ENCODE data around the gene REN.

Gene REN

DNA sequence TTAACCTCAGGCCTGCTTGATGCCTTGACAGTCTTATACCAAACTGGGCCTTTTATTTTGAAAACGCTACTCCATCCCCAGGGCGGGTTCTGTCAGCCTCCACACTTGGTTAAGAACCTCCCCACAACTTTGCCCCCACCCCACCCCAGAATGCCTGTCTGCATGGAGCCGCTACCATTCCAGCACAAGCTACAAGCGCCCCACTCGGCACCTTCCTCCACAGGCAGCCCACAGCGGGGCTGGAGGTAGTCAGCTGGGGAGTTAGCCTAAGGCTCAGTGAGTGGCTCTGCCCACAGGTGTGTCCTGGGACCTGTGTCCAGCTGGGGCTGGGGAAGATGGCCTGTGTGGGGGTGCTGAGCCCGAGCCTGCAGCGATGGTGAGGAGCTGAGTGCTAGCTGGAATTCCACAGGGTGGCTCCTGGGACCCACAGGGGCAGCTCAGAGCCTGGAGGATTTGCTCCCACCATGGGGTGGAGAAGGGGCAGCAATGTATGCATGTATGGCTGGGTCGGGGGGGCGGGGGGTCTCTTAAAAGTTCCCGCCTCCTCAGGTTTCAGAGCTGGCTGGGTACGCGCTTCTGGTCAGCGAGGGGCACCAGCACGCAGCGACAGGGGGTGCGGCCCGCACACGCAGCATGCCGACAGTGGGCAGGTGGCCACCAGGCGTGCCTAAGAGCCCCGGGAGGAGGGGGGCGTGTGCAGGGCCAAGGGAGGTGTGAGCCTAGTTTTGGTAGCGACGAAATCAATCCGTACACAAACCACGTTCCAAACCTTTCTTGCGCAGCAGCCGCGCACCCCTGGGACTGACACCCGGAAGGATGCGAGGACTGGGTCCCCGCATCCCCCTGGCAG, 15.2 kb downstream of the REN start:
- Mint-ChIP-seq H3K4me3 (peak overlapping the region; percentile 63), H3K27ac (no peak overlapping the region), H3K36me3 (peaks cover 5% of the 10 kb centered on the region), H3K9me3 (no peaks in the 10 kb centered on the region), H3K4me1 (peaks cover 6% of the 10 kb centered on the region)
- no peak for DNase-seq (ENCODE audit: low spot score in 2 of 2)
- peak; percentile 4 for ATAC-seq

DNA sequence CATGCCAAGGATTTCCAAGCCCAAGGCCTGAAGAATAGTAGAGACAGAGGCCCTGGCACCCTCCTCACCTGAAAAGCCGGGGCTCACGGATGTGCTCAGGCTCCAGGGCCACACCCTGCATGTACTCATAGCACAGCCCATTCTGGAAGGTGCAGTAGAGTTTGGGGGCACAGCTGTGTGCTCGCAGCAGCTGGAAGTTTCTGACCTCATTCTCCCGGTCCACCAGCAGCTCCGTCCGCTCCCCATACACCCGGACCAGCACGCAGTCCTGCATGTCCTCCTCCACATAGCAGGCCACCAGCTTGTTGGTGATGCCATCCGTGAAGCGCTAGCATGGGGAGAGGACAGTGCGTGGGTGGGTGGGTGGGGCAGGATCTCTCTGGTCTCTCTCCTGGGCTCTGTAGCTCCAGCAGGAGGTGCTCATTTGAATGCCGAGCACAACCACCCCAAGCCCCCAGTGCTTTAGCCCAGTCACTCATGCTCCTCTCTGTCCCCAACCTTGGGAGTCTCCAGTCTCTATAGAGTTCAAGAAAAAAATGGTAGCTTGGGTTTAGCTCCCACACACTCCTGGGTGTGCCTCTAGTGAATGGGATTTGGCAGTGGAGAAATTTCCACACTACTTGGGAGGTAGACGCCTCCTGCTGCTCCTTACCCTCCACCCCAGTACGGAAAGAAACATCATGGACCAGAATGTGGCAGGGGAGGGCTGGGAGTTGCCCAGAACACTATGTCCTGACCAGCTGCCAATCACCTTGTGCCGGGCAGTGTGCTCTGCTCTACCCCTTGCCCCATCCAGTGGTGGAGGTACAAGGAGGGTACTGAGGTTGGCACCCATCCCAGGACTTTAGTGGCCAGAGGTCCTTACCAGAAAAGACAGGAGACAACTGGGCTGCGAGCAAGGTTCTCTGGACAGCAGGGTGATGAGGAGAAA, 16.2 kb downstream of the REN start:
- Mint-ChIP-seq H3K9me3 (no peaks in the 10 kb centered on the region), H3K4me1 (peaks cover 6% of the 10 kb centered on the region), H3K4me3 (peak overlapping the region; percentile 63), H3K27ac (no peak overlapping the region), H3K36me3 (peaks cover 5% of the 10 kb centered on the region)
- ATAC-seq, result no peak
- no peak for DNase-seq (ENCODE audit: low spot score in 2 of 2)

DNA sequence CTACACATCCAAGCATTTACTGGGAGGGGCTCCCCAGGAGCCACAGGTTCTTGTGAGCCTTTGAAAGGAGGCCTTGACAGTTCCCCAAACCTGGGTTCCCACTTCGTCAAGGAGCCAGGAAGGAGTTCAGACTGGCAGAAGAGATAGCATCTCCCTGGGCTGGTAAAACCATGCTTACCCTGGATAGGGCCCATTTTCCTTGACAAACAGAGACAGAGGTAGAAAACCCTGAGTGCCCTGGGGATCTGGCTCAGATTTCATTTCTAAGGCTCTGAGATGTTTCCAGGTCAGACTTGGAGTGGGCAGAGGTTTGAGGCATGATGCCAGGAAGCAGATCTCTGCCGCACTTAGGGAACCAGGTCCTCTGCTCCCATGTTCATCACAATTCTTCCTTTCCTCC, 17.0 kb downstream of the REN start:
- H3K27ac Mint-ChIP-seq, result no peak overlapping the region
- H3K4me1 Mint-ChIP-seq, result peaks cover 6% of the 10 kb centered on the region
- H3K4me3 Mint-ChIP-seq, result no peak overlapping the region
- peaks cover 5% of the 10 kb centered on the region for H3K36me3 Mint-ChIP-seq
- no peaks in the 10 kb centered on the region for H3K9me3 Mint-ChIP-seq
- DNase-seq (ENCODE audit: low spot score in 2 of 2) (no peak), ATAC-seq (no peak)

DNA sequence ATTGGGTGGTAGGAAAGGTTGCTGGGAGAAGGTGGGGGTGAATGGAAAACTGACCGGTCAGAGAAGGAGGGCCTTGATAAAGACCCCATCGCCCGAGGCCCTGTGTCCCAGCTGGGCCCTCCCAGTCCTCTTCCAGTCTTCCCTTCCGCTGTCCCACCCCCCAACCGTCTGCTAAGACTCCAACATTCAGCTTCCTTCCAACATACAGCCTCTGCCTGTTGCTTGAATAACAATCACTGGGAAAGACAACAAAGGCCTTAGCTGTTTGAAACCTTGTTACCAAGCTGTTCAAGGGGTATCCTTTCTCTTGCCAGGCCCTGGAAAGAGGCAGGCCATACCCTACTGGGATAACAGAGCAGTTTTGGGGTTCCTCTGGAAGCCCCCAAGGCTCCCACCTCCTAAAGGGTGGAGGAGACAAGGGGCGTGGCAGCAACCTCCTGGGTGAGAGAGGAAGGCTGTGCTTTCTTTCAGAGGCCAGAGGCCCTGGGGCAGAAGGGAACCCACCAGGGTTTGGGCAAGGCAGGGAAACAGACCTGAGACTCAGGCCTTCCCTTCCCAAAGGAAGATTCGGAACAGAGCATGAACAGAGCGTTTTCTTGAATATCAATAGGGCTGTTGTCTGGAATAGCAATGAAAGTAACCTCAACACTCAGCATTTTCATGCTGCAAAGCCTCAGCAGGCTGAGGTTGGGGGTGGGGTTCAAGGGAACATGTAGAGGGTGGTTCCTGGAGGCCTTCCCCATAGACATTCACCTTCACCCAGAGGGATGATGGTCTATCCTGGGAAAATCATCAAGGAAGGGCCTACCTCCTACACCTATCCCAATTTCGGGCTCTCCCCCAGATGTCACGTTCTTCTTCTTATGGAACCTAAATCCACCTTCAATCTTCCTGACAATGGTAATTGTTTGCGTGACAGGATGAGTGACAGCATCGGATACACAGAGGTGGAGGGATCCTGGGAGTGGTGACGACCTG, 18.4 kb downstream of the REN start:
- Mint-ChIP-seq H3K9me3 (no peaks in the 10 kb centered on the region), H3K4me3 (no peak overlapping the region), H3K4me1 (peaks cover 5% of the 10 kb centered on the region), H3K27ac (no peak overlapping the region), H3K36me3 (peaks cover 5% of the 10 kb centered on the region)
- DNase-seq (ENCODE audit: low spot score in 2 of 2), result no peak
- no peak for ATAC-seq

DNA sequence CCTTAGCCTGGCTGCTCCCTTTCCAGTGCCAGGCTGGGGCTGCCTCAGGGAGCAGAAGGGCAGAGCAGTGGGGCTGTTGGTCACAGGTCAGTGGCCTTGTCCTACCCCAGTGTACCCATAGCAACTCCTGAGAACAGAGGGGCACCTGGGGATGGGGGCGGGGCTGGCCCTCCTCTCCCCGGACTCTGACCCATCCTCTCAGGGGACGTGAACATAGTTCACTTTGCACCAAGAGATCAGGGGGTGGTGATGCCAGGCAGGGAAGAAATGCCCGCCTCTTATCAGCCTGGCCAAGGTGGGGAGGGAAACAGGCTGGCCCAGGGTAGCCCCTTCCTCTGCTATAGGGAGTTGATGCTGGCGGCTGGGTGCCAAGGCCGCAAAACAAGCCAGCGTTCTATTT, 19.2 kb downstream of the REN start:
- Mint-ChIP-seq H3K9me3 (no peaks in the 10 kb centered on the region), H3K4me3 (no peak overlapping the region), H3K36me3 (peaks cover 5% of the 10 kb centered on the region), H3K27ac (no peak overlapping the region), H3K4me1 (no peaks in the 10 kb centered on the region)
- no peak for ATAC-seq
- no peak for DNase-seq (ENCODE audit: low spot score in 2 of 2)

DNA sequence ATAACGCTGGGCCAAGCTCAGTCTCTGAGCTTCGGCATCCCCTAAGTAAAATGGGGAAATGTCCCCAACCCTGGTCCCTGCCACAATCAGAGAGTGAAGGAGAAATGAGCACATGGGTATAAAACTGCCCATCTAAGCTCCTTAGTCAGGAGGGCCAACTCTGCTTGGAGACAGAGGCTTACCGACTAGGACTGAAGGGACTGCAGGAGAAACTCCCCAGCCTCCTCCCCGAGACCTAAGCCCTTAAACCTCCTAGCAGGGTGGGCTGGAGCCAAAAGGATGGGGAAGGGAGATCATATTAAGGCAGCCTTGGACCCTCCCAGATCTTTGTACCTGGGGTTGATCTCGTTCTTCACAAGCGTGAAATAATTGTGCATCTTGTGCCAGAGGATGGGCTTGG, 19.8 kb downstream of the REN start:
- no peak overlapping the region for H3K27ac Mint-ChIP-seq
- H3K9me3 Mint-ChIP-seq, result no peaks in the 10 kb centered on the region
- no peak overlapping the region for H3K4me3 Mint-ChIP-seq
- DNase-seq (ENCODE audit: low spot score in 2 of 2), result no peak
- ATAC-seq, result no peak
- no peaks in the 10 kb centered on the region for H3K4me1 Mint-ChIP-seq
- peaks cover 5% of the 10 kb centered on the region for H3K36me3 Mint-ChIP-seq

DNA sequence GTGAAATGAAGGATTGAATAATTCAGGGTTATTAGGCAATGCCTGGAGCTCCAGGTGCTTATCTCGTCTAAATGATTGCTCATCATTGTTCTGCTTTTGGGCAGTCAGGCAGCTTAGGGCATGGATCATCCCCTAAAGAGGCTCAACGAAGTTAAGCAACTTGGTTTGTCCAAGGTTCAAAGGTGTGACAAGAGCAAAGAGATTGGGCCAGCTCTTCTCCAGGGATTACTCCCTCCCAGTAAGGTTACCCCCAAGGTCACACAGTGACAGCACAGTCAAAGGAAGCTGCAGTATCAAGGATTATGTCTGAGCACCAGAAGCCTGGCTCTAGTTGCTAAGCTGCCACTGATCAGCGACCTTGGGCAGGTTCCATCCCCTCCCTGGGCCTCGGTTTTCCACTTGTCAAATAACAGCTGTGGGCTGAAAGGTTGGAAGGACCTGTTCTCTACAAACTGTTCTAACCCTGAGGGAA, 21.1 kb downstream of the REN start:
- no peak overlapping the region for H3K4me3 Mint-ChIP-seq
- ATAC-seq (no peak), DNase-seq (ENCODE audit: low spot score in 2 of 2) (no peak)
- peaks cover 1% of the 10 kb centered on the region for H3K36me3 Mint-ChIP-seq
- no peak overlapping the region for H3K27ac Mint-ChIP-seq
- H3K9me3 Mint-ChIP-seq, result no peaks in the 10 kb centered on the region
- H3K4me1 Mint-ChIP-seq, result no peaks in the 10 kb centered on the region

DNA sequence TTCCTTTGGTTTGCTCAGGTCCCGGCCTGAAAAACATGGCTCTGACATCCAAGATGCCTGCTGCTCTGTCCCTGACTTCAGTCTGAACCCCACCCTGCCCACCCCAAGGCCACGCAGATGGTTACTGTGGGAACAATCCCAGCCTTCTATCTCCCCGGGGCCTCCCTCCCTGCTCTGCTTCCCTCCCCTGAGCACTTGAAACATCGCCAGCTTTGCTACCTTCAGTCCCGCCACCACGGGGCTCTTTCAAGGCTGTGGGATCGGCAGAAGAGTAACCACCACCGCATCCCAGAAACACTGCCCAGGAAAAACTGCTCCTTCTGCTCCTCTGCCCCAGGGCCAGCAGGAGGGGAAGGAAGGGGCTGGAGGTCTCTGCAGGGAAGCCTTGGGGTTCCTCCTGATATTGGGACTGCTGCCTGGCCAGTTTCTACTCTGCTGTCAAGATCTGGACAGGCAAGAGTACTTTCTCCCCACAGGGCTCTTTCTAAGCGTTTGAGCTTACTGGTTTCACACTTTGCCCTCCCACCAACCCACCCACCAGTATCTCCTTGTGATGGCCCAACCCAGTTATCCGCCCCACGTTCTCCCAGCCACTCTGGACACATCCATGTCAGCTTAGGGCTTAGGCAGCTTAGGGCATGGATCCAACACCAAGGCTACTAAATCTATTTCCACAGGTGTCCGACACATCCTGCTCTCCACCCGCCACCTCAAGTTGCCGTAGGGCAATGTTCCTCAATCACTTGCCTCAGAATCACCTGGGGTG, 22.7 kb downstream of the REN start:
- no peak for DNase-seq (ENCODE audit: low spot score in 2 of 2)
- ATAC-seq, result no peak
- H3K4me1 Mint-ChIP-seq, result no peaks in the 10 kb centered on the region
- H3K27ac Mint-ChIP-seq, result no peak overlapping the region
- H3K36me3 Mint-ChIP-seq, result no peaks in the 10 kb centered on the region
- no peaks in the 10 kb centered on the region for H3K9me3 Mint-ChIP-seq
- H3K4me3 Mint-ChIP-seq, result no peak overlapping the region

DNA sequence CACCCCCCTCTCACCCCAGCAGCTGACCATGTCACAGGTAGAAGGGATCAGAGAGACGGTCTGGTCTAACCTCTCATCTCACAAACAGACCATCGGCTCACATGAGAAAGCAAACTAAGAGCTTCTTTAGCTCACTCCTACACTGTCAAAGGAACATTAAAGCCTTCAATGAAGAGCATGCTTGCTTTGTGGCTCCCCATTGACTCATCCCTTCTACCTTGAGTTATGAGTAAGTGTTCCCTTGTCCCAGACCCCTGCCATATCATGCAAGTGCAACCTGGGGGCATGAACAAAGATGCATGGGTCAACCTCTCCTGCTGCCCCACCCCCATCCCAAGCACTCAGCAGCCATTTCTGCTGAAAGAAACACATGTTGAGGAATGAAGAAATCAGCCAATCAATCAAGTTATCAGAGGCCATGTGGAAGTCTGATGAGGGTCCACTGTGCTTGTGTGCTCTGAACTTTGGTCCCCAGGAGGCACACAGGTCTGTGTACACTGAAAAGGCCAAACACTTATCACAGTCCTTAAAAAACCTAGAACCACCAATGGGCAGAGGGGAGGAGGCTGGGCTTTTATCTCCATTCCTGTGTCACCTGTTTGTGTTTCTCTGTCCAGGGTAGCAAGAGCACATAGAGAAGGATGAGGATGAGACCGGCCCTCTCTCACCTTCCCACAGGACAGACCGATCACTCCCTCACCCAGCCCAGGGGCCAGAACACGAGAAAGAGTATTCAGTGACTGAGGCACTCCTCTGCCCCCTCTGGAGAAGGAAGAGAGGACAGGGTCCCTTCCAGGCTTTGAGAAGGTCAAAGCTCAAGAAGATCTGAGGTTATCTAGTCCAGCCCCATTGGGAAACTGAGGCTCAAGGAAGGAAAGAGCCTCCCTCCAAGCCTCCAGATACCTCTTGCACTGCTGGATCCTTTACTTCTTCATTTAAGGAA, 23.8 kb downstream of the REN start:
- peak; percentile 31 for ATAC-seq
- Mint-ChIP-seq H3K9me3 (no peaks in the 10 kb centered on the region), H3K36me3 (no peaks in the 10 kb centered on the region), H3K4me3 (no peak overlapping the region), H3K27ac (no peak overlapping the region), H3K4me1 (no peaks in the 10 kb centered on the region)
- no peak for DNase-seq (ENCODE audit: low spot score in 2 of 2)

DNA sequence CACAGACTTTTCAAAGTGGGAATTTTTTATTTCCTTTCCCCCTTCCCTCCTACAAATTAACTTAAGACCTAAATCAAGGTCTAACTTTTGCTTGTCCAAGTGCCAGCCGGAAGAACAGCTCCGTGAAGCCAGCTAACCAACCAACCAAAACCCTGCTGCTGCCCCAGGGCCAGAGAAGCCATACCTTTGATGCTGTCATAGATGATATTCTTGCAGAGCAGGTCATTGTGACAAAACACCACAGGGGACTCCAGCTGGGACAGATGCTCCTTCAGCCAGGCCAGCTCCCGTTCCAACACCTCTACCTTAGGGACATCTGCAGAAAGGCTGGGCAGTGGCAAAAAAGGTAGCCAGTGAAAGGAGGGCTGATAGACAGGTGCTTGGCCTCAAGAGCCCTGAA, 25.0 kb downstream of the REN start:
- no peak for ATAC-seq

DNA sequence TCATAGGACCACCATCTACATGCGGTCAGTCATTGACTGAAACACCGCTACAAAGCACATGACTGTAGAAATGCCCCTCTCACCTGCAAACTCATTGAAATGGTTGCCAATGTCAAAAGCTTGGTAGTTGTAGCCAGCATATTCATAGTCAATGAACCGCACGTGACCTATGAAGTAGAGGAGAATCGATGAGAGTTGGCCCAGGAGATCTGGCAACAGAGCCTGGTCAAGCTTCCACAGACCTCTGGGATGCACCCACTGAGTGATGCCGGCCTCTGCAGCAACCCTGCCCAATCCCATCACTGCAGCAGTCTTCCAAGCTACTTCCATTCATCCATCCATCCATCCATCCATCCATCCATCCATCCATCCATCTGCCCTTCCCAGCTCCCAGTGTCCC, 26.2 kb downstream of the REN start:
- H3K9me3 Mint-ChIP-seq, result no peaks in the 10 kb centered on the region
- no peak for ATAC-seq
- DNase-seq (ENCODE audit: low spot score in 2 of 2), result no peak

More for the DNA sequence above, 25.0 kb downstream of the REN start:
- no peak for DNase-seq (ENCODE audit: low spot score in 2 of 2)
- Mint-ChIP-seq H3K4me1 (no peaks in the 10 kb centered on the region), H3K4me3 (no peak overlapping the region), H3K27ac (no peak overlapping the region), H3K36me3 (no peaks in the 10 kb centered on the region), H3K9me3 (no peaks in the 10 kb centered on the region)

DNA sequence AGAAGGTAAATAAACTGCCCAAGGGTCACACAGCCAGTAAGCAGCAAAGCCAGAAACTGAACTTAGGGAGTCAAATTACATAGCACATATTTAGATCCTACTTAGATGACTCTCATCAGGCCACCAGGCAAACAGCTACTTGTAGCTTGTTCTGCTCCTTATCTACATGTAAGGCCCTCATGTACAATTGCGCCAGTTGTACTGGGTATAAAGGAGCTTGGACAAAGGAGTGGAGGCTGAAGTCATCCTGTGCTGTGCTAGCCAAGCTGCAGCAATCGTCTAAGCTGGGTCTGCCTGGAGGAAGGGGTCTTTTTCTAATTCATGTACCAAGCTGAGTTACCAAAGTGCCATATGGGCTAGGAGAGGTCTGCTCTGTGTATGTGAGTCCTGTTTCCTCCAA, 27.0 kb downstream of the REN start:
- H3K27ac Mint-ChIP-seq, result no peak overlapping the region
- no peak for ATAC-seq
- no peaks in the 10 kb centered on the region for H3K9me3 Mint-ChIP-seq
- no peak for DNase-seq (ENCODE audit: low spot score in 2 of 2)
- no peaks in the 10 kb centered on the region for H3K4me1 Mint-ChIP-seq
- no peaks in the 10 kb centered on the region for H3K36me3 Mint-ChIP-seq
- no peak overlapping the region for H3K4me3 Mint-ChIP-seq

More for the DNA sequence above, 26.2 kb downstream of the REN start:
- H3K27ac Mint-ChIP-seq, result peak overlapping the region; percentile 65
- no peak overlapping the region for H3K4me3 Mint-ChIP-seq
- no peaks in the 10 kb centered on the region for H3K36me3 Mint-ChIP-seq
- no peaks in the 10 kb centered on the region for H3K4me1 Mint-ChIP-seq

DNA sequence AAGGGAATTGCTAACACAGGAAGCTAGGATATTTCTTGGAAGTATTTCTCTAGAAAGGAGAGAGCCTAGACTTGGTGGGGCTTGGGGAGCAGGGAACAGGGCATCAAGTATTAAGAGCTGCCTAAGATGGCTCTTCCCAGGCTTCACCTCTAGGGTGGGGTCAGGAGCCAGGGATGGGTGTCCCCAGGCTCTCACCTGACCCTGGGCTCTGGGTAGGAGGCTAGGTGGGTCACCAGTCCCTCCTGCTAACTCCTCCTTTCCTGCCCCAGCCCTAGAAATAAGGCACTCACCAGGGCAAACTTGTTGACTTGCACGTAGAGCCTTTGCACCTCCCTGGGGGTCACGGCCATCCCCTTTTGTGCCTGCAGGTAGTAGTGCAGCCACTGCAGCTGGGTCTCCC, 29.3 kb downstream of the REN start:
- DNase-seq (ENCODE audit: low spot score in 2 of 2), result no peak
- no peaks in the 10 kb centered on the region for H3K4me1 Mint-ChIP-seq
- no peaks in the 10 kb centered on the region for H3K36me3 Mint-ChIP-seq
- no peak for ATAC-seq
- no peaks in the 10 kb centered on the region for H3K9me3 Mint-ChIP-seq
- no peak overlapping the region for H3K27ac Mint-ChIP-seq
- H3K4me3 Mint-ChIP-seq, result no peak overlapping the region
